ENCODE measurements around the gene SPACA7.

Gene SPACA7

GRCh38 chr13:112446347-112446861 lies 70.2 kb downstream of the SPACA7 start:
- no peak for DNase-seq (ENCODE audit: low read depth)
- TF ChIP-seq CTCF (IDR thresholded peaks at IDR 0.05; ENCODE audit: control insufficient read depth, insufficient read depth, low read depth, low read length, missing control alignments) = no peak
- H3K4me3 ChIP-seq (ENCODE audit: control insufficient read depth, low read depth, low read length) = no peak overlapping the region

- DNase-seq (ENCODE audit: low read depth) = no peak
- H3K4me3 ChIP-seq (ENCODE audit: control insufficient read depth, low read depth, low read length) = no peak overlapping the region
- TF ChIP-seq CTCF (IDR thresholded peaks at IDR 0.05; ENCODE audit: control insufficient read depth, insufficient read depth, low read depth, low read length, missing control alignments) = no peak
Measured at GRCh38 chr13:112446867-112447266, 70.7 kb downstream of the SPACA7 start.

DNA sequence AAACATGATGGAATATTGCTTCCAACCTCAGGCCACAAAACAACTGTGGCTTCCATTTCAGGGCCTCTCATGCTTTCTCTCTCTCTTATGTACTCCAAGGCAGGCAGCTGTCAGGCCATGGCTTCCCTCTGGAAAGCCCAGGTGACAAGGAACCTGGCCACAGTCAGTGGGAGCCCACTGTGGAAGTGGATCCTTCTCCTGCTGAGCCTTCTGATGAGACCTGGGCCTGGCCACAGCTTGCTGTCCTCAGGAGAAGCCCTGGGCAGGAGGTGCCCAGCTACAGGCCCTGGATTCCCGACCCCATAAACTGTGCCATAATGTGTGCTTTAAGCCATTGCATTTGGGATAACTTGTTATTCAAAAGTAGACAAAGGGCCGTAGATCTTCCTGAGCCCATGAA lies 71.2 kb downstream of the SPACA7 start:
- no peak for DNase-seq (ENCODE audit: low read depth)
- TF ChIP-seq CTCF (IDR thresholded peaks at IDR 0.05; ENCODE audit: control insufficient read depth, insufficient read depth, low read depth, low read length, missing control alignments) = no peak

GRCh38 chr13:112447761-112448603 lies 71.8 kb downstream of the SPACA7 start:
- TF ChIP-seq CTCF (IDR thresholded peaks at IDR 0.05; ENCODE audit: control insufficient read depth, insufficient read depth, low read depth, low read length, missing control alignments) = no peak
- no peak for DNase-seq (ENCODE audit: low read depth)
- no peak overlapping the region for H3K4me3 ChIP-seq (ENCODE audit: control insufficient read depth, low read depth, low read length)

More for the DNA sequence above, 71.2 kb downstream of the SPACA7 start:
- no peak overlapping the region for H3K4me3 ChIP-seq (ENCODE audit: control insufficient read depth, low read depth, low read length)

DNA sequence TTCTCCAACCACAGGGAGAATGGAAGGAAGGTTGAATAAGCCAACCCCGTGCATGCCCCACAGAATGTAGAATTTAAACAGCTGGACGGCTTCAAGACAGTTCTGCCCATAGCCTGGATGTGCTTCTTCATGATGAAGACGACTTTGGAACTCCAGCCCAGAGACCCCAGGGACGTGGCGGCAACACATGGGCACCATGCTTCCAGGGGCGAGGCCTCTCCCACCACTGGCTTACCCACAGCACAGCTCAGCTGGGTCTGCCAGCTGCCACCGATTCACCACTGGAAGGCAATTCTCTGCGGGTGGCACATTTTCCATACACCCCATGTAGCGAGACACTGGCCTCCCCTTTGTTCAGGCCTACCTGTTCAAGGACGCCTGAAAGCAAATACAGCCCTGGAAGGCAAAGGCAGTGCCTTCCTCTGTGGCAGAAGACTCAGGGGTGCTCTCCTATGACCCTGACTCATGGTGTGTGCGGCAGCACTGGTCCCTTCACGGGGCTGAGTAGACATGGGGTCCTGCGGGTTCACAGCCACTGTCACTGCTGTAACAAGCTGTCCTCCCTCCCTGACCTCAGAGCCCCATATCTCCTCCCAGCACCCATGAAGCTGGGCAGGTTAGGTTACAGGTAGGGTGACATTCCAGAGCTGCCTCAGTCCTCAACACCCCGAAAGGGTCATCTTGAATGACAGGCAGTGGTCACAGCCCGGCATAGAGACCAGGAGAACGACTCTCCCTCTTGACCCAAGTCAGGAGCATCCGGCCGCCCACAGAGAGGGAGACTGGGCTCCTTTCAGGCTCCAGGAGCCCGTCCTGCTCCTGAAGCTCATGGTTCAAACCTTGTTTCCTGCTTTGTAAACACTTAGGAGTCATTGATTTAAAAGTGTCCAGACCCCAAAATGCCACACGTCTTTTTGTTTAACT lies 72.7 kb downstream of the SPACA7 start:
- no peak overlapping the region for H3K4me3 ChIP-seq (ENCODE audit: control insufficient read depth, low read depth, low read length)
- no peak for DNase-seq (ENCODE audit: low read depth)
- TF ChIP-seq CTCF (IDR thresholded peaks at IDR 0.05; ENCODE audit: control insufficient read depth, insufficient read depth, low read depth, low read length, missing control alignments) = no peak

- no peak for DNase-seq (ENCODE audit: low read depth)
- TF ChIP-seq CTCF (IDR thresholded peaks at IDR 0.05; ENCODE audit: control insufficient read depth, insufficient read depth, low read depth, low read length, missing control alignments) = no peak
- no peak overlapping the region for H3K4me3 ChIP-seq (ENCODE audit: control insufficient read depth, low read depth, low read length)
Measured at GRCh38 chr13:112449545-112449930, 73.4 kb downstream of the SPACA7 start.
